Measurements from ENCODE around the gene ZNF418.
"Not testable (repeated sequence)": the region's sequence is repeated elsewhere in the genome, so short reads cannot be mapped to it uniquely, and the experiment has no call there.

ZNF418 gene

GRCh38 chr19:57888560-57889231 is 46.5 kb downstream of the ZNF418 start, which contains the start of gene ZNF814:
ZNF814 (minus strand) TSS chr19:57889037; CDS start chr19:57888802, 235 bp downstream.
- peak; percentile 85 for DNase-seq (ENCODE audit: extremely low read depth, low read depth)
- TF ChIP-seq, protein P1, sequence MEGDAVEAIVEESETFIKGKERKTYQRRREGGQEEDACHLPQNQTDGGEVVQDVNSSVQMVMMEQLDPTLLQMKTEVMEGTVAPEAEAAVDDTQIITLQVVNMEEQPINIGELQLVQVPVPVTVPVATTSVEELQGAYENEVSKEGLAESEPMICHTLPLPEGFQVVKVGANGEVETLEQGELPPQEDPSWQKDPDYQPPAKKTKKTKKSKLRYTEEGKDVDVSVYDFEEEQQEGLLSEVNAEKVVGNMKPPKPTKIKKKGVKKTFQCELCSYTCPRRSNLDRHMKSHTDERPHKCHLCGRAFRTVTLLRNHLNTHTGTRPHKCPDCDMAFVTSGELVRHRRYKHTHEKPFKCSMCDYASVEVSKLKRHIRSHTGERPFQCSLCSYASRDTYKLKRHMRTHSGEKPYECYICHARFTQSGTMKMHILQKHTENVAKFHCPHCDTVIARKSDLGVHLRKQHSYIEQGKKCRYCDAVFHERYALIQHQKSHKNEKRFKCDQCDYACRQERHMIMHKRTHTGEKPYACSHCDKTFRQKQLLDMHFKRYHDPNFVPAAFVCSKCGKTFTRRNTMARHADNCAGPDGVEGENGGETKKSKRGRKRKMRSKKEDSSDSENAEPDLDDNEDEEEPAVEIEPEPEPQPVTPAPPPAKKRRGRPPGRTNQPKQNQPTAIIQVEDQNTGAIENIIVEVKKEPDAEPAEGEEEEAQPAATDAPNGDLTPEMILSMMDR (IDR thresholded peaks at IDR 0.05; ENCODE audit: low read depth, low read length, missing control alignments), result peak; percentile 35
- H3K4me3 ChIP-seq (replicated peaks; ENCODE audit: low read depth, low read length), result peak within 1 kb of the TSS; percentile 77

DNA sequence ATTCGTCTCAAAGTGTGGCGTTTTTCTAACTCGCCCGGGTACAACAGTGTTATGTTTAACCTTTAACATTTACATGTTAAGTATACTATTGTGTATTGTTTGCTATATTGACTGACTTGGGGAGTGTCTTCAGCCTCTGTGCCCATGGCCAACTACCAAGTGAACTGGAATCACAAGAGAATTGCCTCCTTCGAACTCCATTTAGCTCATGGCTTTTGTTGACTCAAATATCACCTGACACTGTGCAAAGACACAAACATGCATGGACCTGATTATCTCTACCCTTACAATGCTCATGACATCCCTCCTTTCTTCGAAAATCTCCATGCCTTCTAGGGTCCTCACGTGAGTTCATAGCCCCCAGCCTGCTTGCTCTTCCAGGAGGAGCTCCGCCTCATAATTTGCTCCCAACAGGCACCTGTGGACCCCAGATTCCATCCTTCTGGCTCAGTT is 47.1 kb downstream of the ZNF418 start:
- H3K4me3 ChIP-seq (replicated peaks; ENCODE audit: low read depth, low read length), result peak overlapping the region; percentile 77
- TF ChIP-seq, protein P1 (IDR thresholded peaks at IDR 0.05; ENCODE audit: low read depth, low read length, missing control alignments), result no peak
- DNase-seq (ENCODE audit: extremely low read depth, low read depth), result no peak

DNA sequence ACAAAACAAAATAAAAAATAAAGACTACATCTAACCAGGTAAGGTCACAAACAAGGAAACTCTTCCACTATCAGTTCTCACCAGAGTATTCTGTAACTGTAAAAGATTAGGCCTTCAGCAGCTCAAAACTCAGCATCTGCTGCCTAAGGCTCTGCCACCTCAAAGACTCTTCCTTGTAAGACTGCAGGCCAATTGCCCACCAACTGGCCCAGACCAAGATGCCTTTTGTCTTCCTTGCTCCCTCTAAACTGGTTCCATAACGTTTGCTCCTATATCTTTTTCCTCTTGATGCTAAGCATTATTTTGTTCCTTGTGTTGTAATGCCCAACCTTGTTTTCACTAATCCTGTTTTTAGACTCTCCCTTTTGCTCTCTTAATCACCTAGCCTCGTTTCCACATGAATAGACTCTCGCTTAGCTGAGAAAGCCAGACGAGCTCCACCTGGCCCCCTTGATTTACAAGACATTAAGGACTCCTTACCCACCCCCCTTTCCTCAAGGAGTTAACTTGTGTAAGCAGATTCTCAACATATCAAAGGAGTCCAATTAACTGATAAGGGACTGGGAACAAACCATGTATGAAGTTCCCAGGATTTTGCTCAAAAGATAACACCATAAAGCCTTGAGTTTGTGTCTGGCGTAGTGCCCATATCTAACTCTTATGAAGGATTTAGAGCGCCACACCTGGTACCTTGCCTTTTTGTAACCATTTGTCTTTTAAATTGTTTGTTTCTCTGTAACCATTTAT is 47.8 kb downstream of the ZNF418 start:
- peak overlapping the region; percentile 77 for H3K4me3 ChIP-seq (replicated peaks; ENCODE audit: low read depth, low read length)
- DNase-seq (ENCODE audit: extremely low read depth, low read depth), result no peak
- TF ChIP-seq, protein P1 (IDR thresholded peaks at IDR 0.05; ENCODE audit: low read depth, low read length, missing control alignments), result no peak

GRCh38 chr19:57886046-57886445 is 49.2 kb downstream of the ZNF418 start:
- no peak for DNase-seq (ENCODE audit: extremely low read depth, low read depth)
- H3K4me3 ChIP-seq (replicated peaks; ENCODE audit: low read depth, low read length), result no peak overlapping the region
- TF ChIP-seq, protein P1 (IDR thresholded peaks at IDR 0.05; ENCODE audit: low read depth, low read length, missing control alignments), result no peak

DNA sequence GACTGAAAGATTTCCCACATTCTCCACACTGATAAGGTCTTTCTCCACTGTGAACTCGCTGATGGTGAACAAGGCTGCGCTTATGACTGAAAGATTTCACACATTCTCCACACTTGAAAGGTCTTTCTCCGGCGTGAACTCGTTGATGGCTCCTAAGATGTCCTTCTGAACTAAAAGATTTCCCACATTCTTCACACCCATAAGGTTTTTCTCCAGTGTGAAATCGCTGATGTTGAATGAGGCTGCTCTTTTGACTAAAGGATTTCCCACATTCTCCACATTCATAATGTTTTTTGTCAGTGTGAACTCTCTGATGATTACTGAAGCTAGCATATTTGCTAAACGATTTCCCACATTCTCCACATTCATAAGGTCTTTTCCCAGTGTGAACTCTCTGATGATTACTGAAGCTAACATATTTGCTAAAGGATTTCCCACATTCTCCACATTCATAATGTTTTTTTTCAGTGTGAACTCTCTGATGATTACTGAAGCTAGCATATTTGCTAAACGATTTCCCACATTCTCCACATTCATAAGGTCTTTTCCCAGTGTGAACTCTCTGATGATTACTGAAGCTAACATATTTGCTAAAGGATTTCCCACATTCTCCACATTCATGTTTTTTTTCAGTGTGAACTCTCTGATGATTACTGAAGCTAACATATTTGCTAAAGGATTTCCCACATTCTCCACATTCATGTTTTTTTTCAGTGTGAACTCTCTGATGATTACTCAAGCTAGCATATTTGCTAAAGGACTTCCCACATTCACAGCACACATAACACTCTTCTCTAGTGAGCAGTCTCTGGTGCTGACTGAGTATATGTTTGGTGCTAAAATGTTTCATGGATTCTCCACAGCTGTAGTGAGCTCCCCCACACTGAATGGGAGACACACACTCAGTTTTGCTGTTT is 61.1 kb downstream of the ZNF418 start:
- not testable (repeated sequence) for H3K4me3 ChIP-seq (replicated peaks; ENCODE audit: low read depth, low read length); DNase-seq (ENCODE audit: extremely low read depth, low read depth)

DNA sequence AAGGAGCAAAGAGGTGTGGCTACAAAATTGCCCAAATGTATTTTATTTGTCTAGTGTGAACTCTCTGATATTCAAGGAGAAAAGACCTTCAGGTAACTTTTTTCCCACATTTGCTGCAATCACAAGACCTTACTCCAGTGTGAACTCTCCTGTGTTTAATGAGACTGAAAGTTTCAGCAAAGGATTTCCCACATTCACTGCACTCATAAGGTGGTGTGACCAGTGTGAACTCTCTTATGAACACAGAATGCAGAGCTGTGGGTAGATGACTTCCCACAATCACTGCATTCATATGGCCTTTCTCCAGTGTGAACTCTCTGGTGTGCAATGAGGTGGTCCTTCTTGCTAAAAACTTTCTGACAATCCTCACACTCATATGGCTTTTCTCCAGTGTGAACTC is 62.8 kb downstream of the ZNF418 start:
- DNase-seq (ENCODE audit: extremely low read depth, low read depth), result no peak
- TF ChIP-seq, protein P1 (IDR thresholded peaks at IDR 0.05; ENCODE audit: low read depth, low read length, missing control alignments), result no peak
- H3K4me3 ChIP-seq (replicated peaks; ENCODE audit: low read depth, low read length), result no peak overlapping the region
